Right ventricle myocardium inferior (tissue), 1 donor: ENCODE data around the gene PAPPA2. TPM values are rescaled to one million over a fixed set of nuclear protein-coding genes. Genes with fewer than 3 reads are reported as not detected.
"Not testable (repeated sequence)": the region's sequence is repeated elsewhere in the genome, so short reads cannot be mapped to it uniquely, and the experiment has no call there.

Source experiments
- ATAC-seq: fragments of 200-7000 bp; cut with Tn5 transposase; one replicate; pipeline ENCODE4 v1.9.1; 2020; ENCODE audit warnings: mild to moderate bottlenecking, moderate library complexity
- DNase-seq: peaks from one replicate; pipeline ENCODE4 v3.0.0; 2021; ENCODE audit errors: missing footprints
- intact Hi-C: fragments of 100-400 bp; cut with DNase I; formaldehyde crosslinking; loops from one replicate; pipeline ENCODE4 v1.11.0; 2022
- long read RNA-seq: library from polyadenylated mRNA; unstranded; transcript quantifications from one replicate; pipeline ENCODE4 v2.0.0, GENCODE V29; 2021
- total RNA-seq: library from RNA; stranded (reverse); fragmentation: NEBNext Ultra II Directional; extraction: Animal tissue kit (Norgen Biotek cat#: 25700); gene quantifications from one replicate; pipeline ENCODE4 v1.2.1, GENCODE V29; 2021
- donor health status: DM: no; HTN: yes; CAD: no; lungs with severe emphysema.

PAPPA2 gene, protein sequence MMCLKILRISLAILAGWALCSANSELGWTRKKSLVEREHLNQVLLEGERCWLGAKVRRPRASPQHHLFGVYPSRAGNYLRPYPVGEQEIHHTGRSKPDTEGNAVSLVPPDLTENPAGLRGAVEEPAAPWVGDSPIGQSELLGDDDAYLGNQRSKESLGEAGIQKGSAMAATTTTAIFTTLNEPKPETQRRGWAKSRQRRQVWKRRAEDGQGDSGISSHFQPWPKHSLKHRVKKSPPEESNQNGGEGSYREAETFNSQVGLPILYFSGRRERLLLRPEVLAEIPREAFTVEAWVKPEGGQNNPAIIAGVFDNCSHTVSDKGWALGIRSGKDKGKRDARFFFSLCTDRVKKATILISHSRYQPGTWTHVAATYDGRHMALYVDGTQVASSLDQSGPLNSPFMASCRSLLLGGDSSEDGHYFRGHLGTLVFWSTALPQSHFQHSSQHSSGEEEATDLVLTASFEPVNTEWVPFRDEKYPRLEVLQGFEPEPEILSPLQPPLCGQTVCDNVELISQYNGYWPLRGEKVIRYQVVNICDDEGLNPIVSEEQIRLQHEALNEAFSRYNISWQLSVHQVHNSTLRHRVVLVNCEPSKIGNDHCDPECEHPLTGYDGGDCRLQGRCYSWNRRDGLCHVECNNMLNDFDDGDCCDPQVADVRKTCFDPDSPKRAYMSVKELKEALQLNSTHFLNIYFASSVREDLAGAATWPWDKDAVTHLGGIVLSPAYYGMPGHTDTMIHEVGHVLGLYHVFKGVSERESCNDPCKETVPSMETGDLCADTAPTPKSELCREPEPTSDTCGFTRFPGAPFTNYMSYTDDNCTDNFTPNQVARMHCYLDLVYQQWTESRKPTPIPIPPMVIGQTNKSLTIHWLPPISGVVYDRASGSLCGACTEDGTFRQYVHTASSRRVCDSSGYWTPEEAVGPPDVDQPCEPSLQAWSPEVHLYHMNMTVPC (N-terminal part only)
- total RNA-seq: 0.35 TPM
- long read RNA-seq: 0 reads

DNA sequence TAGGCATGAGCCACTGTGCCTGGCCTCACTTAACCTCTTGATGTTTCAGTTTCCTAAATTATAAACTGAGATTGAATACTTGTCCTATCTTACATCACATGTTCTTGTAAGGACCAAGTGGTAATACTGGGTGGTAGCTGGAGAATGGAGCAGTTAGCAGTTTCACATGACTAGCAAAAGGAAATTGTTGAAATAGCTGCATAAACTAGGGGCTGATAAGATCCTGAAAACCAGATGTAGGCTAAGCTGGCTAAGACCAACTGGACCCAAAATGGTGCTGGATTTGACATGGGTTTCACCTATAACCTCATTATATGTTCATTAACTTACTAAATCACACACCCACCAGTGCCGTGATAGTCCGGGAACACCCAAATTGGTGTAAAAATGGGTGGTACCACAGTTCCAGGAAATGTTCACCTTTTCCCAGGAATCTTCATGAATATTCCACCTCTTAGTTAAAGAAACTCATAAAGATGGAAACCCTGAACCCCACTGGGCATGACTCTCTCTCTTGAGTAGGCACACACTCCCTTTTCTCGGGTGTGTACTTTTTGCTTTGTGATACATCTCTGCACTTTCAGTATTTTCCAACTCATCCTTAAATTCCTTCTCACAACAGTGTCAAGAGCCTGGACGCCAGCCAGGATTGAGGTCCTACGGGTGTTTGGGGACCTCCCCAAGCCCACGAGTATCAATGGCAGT is at the start of gene PAPPA2:
TSS of gene PAPPA2 (plus strand) at position 502 of the 705 bp plus-strand sequence. CDS start 93,148 bp downstream, outside the sequence.
- ATAC-seq: no peak
- intact Hi-C loops: no loop called here
- DNase-seq: no peak

DNA sequence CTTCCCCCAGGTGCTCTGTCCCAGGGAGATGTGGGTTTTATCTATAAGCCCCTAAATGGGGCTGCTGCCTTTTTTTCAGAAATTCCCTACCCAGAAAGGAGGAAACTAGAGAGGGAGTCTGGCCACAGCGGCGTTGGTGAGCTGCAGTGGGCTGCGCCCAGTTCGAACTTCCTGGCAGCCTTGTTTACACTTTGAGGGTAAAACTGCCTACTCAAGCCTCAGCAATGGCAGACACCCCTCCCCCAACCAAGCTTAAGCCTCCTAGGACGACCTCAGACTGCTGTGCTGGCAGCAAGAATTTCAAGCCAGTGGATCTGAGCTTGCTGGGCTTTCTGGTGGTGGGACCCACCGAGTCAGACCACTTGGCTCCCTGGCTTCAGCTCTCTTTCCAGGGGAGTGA is 46.2 kb upstream of the PAPPA2 start:
- DNase-seq (no peak), ATAC-seq (no peak)
- intact Hi-C loops: no loop called here

DNA sequence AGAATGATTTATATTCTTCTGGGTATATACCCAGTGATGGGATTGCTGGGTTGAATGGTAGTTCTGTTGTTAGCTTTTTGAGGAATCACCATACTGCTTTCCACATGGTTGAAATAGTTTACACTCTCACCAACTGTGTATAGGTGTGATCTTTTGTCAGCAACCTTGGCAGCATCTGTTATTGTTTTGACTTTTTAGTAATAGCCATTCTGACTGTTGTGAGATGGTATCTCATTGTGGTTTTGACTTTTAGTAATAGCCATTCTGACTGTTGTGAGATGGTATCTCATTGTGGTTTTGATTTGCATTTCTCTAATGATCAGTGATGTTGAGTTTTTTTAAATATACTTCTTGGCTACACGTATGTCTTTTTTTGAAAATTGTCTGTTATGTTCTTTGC is 43.4 kb upstream of the PAPPA2 start:
- DNase-seq, ATAC-seq, intact Hi-C loops: not testable (repeated sequence)

DNA sequence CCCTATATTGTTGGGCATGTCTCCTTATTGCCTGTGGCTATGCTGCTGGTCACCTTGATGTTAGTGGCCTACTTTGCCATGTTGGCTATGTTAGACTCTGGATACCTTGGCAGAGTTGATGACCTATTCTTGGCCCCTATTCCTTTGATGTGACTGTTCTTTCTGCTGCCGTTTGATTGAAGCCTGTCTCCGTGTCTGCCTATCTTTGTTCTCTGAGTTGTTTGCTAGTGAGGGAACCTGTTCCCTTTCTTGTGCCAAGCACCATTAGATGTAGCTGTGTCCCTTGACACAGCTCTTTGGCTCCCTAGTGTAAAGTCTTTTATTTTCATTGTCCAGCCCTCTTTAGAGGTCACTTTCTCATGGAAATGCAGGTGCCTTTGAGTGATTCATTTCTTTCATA is 28.7 kb upstream of the PAPPA2 start:
- DNase-seq (no peak), ATAC-seq (peak; percentile 59)
- intact Hi-C loops: no loop called here

DNA sequence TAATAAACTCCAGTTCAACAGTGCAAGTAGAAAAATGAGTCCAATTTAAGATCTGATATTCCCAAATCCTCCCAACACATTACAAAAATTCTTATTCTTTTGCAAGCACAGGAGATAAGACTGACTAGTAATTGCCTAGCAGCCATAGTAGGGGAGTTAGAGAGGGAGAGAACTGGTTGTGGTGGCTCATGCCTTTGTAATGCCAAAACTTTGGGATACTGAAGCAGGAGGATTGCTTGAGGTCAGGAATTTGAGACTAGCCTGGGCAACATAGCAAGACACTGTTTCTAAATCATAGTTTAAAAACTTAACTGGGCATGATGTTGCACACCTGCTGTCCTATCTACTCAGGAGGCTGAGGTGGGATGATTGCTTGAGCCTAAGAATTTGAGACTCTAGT is 26.7 kb upstream of the PAPPA2 start:
- no peak for ATAC-seq
- no peak for DNase-seq
- intact Hi-C loops: no loop called here

DNA sequence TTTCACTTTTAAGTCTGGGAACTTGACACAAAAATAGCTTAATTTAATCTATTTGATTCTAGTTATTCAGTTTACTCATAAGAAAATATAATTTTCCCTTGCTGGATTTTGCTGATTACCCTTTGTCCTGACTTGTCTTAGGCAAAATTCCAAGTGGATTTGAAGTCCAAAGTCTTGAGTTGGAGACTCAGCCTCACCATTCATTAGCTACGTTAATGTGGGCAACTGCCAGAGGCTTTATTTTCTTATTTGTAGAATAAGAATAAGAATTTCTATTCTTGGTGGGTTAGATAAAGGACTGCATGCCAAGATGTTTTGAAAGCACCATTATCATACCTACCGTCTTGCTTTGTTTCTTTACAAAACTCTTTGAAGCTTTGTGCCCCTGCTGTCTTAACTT is 22.8 kb upstream of the PAPPA2 start:
- intact Hi-C loops: no loop called here
- no peak for ATAC-seq

DNA sequence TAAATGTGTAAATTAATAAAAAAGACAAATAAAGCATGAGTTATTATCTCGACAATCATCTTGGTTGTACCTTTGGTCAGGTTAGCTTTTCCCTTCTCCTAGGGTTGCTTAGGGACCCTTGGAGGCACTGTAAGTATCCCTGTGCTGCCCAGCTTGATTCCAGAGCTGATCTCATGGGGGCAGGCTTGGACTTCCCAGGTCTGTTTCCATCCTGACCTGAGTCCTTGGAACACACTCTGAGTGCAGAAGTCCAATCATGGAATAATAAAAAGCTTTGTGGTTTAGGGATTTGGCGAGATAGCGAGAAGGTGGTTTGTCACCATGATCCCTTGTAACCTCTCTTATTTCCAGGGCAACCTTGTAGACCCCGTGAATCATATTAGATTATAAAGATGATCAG is 18.7 kb upstream of the PAPPA2 start:
- DNase-seq (no peak), ATAC-seq (no peak)
- intact Hi-C loops: no loop called here

More for the DNA sequence above, 22.8 kb upstream of the PAPPA2 start:
- DNase-seq: no peak

DNA sequence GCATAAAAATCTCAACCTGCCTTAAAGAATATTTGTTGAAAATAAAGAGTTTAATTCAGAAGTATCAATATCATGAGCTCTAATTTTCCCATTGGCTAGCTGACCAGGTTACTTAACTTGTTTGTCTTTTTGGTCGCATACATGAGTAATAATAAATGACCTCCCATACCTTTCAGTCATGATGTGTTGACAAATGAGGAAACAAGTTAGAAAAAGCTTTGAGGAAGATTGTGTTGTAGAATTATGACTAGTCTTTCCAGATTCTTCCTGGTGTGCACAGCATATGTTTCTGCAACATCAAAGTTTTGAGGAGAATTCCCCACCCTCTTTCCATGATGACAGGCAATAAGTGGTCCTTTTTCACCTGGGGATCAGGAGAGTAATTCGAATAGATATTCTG is 17.6 kb upstream of the PAPPA2 start:
- DNase-seq: no peak
- intact Hi-C loops: no loop called here
- ATAC-seq: no peak

DNA sequence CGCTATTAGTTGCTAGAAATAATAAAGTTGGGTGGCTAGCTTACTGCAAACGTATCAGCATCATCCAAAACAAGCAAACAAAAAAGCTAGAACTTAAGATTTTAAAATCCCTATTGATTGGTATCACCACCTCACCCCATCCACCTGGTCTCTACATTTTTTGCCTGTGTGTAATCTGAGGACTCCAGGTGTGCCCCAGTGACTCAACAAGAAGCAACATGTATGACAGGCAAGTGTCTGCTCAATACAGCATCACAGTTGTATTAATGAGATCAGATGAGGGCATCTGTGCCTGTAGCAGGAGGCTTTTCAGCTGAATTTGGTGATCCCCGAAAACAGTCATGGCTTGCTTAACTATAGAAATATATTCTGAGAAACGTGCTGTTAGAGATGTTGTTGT is 14.6 kb upstream of the PAPPA2 start:
- intact Hi-C loops: no loop called here
- no peak for DNase-seq

DNA sequence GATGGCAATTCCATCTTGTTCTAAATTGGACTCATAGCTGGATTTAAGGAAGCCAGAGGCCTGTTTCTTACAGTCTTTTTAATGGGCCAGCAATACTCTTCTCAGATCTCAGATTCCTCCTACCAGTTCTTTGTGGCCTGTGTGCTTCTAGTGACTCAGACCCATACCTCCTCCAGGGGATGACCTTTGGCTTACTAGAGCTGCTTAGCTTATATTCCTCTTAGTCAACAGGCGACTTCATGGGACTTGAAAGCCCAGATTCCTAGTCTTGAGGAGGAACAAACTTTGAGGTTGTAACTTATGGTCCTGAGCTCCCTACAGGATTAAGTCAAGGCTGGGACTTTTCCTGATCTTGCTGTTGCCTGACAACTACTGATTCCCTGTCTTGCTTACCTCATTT is 12.4 kb upstream of the PAPPA2 start:
- intact Hi-C loops: no loop called here
- no peak for ATAC-seq
- DNase-seq: no peak

More for the DNA sequence above, 14.6 kb upstream of the PAPPA2 start:
- ATAC-seq: no peak

DNA sequence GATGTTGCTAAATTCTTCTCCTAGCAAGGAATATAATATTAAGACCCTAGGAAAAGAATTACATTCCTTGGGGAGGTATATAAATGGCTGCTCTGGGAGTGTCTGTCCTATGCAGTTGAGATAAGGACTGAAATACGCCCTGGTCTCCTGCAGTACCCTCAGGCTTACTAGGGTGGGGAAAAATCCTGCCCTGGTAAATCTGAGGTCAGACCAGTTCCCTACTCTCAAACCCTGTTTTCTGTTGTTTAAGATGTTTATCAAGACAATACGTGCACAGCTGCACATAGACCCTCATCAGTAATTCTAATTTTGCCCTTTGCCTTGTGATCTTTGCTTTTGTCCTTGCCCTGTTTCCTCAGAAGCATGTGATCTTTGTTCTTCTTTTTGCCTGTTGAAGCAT is 11.2 kb upstream of the PAPPA2 start:
- DNase-seq, intact Hi-C loops, ATAC-seq: not testable (repeated sequence)

DNA sequence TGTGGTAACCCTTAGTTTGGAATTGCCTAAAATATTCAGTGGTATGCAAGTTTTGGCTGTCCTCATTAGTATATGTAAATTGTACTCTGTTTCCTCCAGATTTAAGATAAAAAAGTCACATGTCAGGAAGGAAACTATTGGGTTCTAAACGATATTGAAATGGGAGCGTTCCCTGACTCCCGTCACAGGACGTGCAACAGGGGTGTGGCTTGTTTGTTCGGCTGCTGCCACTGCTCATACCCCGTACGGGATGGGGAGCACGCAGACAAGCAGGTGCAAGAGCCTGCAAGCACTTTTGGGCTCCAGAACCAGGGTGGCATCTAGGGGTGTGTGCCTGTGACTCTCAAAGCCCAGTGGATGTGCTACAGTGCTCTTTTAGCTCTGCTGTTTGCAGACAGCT is 6.2 kb upstream of the PAPPA2 start:
- intact Hi-C loops: no loop called here
- ATAC-seq (no peak), DNase-seq (no peak)

DNA sequence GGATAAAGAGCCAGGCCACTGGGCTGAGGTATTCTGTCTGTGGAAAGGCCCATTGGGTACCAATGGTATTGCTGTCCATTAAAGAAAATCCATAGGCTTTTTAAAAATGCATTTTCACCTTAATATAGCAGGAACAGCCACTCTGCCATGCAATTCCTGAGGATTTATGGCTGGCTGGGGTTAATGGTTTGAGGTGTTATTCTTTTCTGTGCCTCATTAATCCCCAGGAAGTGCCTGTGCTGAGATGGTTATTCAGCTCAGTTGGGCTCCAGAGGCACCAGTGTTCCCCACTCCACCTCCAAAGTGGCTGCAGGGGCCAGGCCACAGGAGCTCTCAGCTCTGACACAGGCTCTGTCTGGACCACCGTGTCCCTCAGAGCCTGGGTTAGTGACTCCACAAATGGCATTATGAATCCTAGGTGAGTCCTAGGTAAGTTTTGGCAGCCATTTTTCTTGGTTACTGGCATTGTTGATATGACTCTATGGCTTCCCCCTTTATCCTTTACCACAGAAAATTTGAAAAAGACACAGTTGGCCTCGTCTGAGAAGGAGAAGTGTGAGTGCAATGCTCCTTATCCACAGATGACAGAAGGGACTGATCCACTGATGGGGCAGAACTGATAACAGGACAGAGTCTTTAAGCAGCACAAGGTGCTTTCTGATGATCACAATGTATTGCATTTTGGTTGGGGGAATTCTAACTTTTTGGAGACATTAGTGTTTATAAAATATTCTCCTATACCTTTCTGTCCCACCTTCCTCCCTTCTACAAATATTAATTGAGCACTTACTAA is 2.2 kb upstream of the PAPPA2 start:
- DNase-seq (no peak), ATAC-seq (no peak)
- intact Hi-C loops: no loop called here

DNA sequence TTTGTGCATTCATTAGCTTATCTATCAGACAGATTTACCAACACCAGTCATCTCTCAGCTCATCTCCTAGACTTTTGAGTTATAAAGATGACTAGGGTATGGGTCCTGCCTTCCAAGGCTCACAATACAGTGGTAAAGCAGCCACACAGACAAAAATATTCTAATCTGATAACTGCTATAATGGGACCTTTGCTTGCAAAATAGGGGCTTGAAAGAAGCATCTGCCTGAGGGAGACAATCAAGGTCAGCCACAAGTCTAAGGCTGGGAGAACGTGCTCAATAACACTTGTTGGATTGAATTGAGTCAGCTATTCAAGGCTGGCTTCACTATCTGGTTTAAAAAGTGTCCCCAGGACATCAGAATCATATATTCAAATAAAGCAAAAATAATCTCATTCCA is 1.4 kb upstream of the PAPPA2 start:
- intact Hi-C loops: no loop called here
- DNase-seq (no peak), ATAC-seq (no peak)

DNA sequence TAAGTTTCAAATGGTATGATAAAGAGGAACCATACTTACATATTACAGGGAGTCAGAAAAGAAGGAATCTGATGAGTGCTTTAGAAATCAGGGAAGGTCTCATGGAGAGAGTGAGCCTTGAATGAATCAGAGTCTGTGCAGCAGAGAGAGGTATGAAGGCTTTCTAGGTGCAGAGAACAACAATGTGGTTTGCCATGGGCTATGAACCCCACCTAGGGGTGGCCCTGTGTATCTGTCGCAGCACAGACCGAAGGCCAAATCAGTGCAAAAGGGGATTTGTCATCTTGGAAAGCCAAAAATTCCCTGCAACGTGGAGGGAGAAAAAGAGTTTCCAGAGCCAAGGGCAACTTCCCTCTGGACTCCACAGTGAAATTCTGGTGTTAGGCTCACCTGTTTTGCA is 3.5 kb downstream of the PAPPA2 start:
- DNase-seq: no peak
- ATAC-seq: peak; percentile 57
- intact Hi-C loops: loop anchor here (5.0 kb wide), 1 partner anchor 89 kb away; no protein-coding TSS in a partner anchor

DNA sequence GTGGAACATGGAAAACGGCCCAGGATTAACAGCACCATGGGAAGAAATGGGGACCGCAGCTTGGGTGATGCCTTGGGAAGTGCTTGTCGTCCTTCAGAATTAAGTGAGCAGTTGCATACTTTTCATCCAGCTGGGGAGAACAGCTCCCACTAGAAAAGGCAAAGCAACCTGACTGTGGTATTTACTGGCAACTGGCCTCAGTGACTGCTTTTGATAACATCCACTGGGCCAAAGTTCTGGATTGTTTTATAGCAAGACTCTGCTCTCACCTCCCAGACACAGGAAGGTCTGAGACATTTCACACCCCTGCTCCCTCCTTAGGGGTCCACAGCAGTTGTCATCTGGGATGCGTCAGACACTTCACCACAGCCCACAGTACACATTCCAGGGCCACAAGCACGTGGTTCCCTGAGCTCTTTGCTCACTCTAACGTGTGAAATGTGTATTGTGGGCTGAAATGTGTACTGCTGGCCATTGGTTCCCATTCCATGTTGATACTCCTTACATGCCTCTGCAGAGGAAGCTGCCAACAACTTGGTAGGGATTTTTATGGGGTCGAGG is 6.6 kb downstream of the PAPPA2 start:
- ATAC-seq: peak; percentile 44
- intact Hi-C loops: loop anchor here (5.0 kb wide), 1 partner anchor 92 kb away; no protein-coding TSS in a partner anchor

DNA sequence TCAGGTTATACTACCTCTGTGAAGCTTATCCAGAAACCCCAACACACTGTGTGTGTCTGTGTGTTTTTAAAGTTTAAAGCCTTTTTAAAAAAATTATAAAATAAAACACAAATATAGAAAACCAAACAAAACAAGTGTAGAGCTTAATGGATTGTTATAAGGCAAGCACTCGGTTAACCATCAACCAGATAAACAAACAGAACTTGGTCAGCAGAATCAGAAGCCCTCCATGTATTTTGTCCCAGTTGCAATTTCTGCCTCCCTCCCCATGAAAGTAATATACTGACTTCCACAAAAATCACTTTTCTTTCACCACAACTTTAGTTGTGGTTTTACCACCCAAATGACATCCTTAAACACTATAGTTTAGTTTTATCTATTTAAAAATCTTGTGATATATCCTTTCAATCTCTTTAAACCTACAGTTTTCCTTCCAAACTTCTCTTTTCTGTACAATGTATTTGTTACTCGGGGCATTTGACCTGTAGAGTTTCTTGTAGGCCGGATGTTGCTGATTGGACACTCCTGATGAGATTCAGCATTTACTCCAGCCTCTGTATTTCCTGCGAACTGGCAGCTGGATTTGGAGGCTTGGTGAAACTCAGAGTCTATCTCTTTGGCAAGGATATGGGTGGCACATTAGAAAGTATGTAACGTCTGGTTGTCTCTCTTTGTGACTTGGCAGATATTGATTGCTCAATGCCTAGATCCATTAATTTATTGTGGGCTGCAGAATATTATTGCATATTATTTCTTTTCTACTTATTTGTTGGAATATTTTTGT is 8.6 kb downstream of the PAPPA2 start:
- intact Hi-C loops: no loop called here
- ATAC-seq (no peak), DNase-seq (no peak)

More for the DNA sequence above, 6.6 kb downstream of the PAPPA2 start:
- DNase-seq: no peak
